ENCODE results near the gene SLC10A7. TPM values are rescaled to one million over a fixed set of nuclear protein-coding genes. Genes with fewer than 3 reads are reported as not detected.

The SLC10A7 gene
- total and polyA plus RNA-seq, 9 of the 15 experiments (the other 6 are each of a cell fraction or from before 2014, with no cell fraction given): 6.4 to 22.8 (median 16.1) TPM

GRCh38 chr4:146222313-146222712 lies 299.4 kb downstream of the SLC10A7 start:
- intact Hi-C loops (cut with micrococcal nuclease): loop anchor here (10.0 kb wide), 1 partner anchor 268 kb away; no protein-coding TSS in a partner anchor

GRCh38 chr4:146214238-146214637 lies 307.5 kb downstream of the SLC10A7 start, which contains the start of gene REELD1:
REELD1 (plus strand) TSS chr4:146214538; CDS start chr4:146216953, 2,415 bp downstream.
- Histone ChIP-seq H4K20me1 (replicated peaks; ENCODE audit: control insufficient read depth, insufficient read depth, low read length) (no peaks in the 10 kb centered on the region), H3K27ac (ENCODE audit: extremely low read depth, low read depth, low read length) (no peak within 1 kb of the TSS), H3K9me1 (ENCODE audit: control insufficient read depth, insufficient read depth, low read length) (no peaks in the 10 kb centered on the region), H3K4me2 (ENCODE audit: insufficient read depth, low read length) (no peak within 1 kb of the TSS), H3K79me2 (ENCODE audit: control insufficient read depth, insufficient read depth, low read length) (no peaks in the 10 kb centered on the region), H3K36me3 (ENCODE audit: control insufficient read depth, insufficient read depth, low read length) (no peaks in the 10 kb centered on the region), H3K4me3 (no peak within 1 kb of the TSS), H3K9me3 (replicated peaks; ENCODE audit: control insufficient read depth, insufficient read depth, low read depth, low read length) (no peaks in the 10 kb centered on the region), H2AFZ (ENCODE audit: low read depth, low read length) (no peak within 1 kb of the TSS), H3K9ac (ENCODE audit: insufficient read depth in 1 of 2, low read depth in 2 of 2, low read length in 2 of 2) (no peak within 1 kb of the TSS), H3K4me1 (replicated peaks in 1 of 2; ENCODE audit: control insufficient read depth in 2 of 2, insufficient read depth in 2 of 2, low read length in 2 of 2) (no peaks in the 10 kb centered on the region), H3K27me3 (ENCODE audit: control insufficient read depth in 2 of 2, insufficient read depth in 2 of 2, low read length in 2 of 2) (peaks cover 8 to 26% of the 10 kb centered on the region in 2 experiments; a peak in 4 of 5 replicates)
- intact Hi-C loops (cut with micrococcal nuclease) (no loop called here), in situ Hi-C loops (cut with MboI) (no loop called here)
- no peak for FAIRE-seq
- ATAC-seq: no peak
- CTCF ChIA-PET (ENCODE audit: low intra/inter-chr PET ratio): no interaction called here
- BruUV-seq (replicated peaks): no TSS peak
- 0% methylated on average over 5 of the region's 5 CpGs for whole genome bisulfite sequencing (ENCODE audit: insufficient coverage, low coverage, missing lambda C conversion rate)
- POLR2A ChIA-PET: no interaction called here
- DNase-seq (ENCODE audit: extremely low read depth in 1 of 4, low spot score in 3 of 4): no peak
- TF ChIP-seq RCOR1 (IDR thresholded peaks at IDR 0.05; ENCODE audit: borderline replicate concordance in 1 of 2, low read depth in 2 of 2, low read length in 2 of 2) (no peak), ZBTB9 (CRISPR knock-in tag; IDR thresholded peaks at IDR 0.05) (no peak), ZKSCAN1 (IDR thresholded peaks at IDR 0.05; ENCODE audit: low read depth, low read length) (no peak), ZBED1 (IDR thresholded peaks at IDR 0.05) (no peak), RBM25 (IDR thresholded peaks at IDR 0.05; ENCODE audit: low read depth, low read length, severe bottlenecking) (no peak), ZNF780A (CRISPR knock-in tag; IDR thresholded peaks at IDR 0.05) (no peak), STAT5A (IDR thresholded peaks at IDR 0.05; ENCODE audit: borderline replicate concordance, low read length) (no peak), DDX20 (tag; IDR thresholded peaks at IDR 0.05; ENCODE audit: low read depth) (no peak), MEF2A (IDR thresholded peaks at IDR 0.05; ENCODE audit: control insufficient read depth, low read depth, low read length) (no peak), POLR2A (conservative IDR thresholded peaks at IDR 0.05) (no peak), NCOA1 (IDR thresholded peaks at IDR 0.05; ENCODE audit: low read depth) (no peak), NKRF (IDR thresholded peaks at IDR 0.05; ENCODE audit: borderline replicate concordance) (no peak)

More at GRCh38 chr4:146222313-146222712, 299.4 kb downstream of the SLC10A7 start:
- Histone ChIP-seq H3K27ac (ENCODE audit: extremely low read depth, low read depth, low read length) (no peak overlapping the region), H3K9me1 (ENCODE audit: control insufficient read depth, insufficient read depth, low read length) (no peaks in the 10 kb centered on the region), H3K4me3 (no peak overlapping the region), H2AFZ (ENCODE audit: low read depth, low read length) (no peak overlapping the region), H3K4me2 (ENCODE audit: insufficient read depth, low read length) (no peak overlapping the region), H3K9me3 (replicated peaks; ENCODE audit: control insufficient read depth, insufficient read depth, low read depth, low read length) (no peaks in the 10 kb centered on the region), H3K79me2 (ENCODE audit: control insufficient read depth, insufficient read depth, low read length) (no peaks in the 10 kb centered on the region), H3K4me1 (replicated peaks in 1 of 2; ENCODE audit: control insufficient read depth in 2 of 2, insufficient read depth in 2 of 2, low read length in 2 of 2) (no peaks in the 10 kb centered on the region), H4K20me1 (replicated peaks; ENCODE audit: control insufficient read depth, insufficient read depth, low read length) (0 out of 2 replicates have a peak, but pooled peaks cover 2% of the 10 kb centered on the region), H3K9ac (ENCODE audit: insufficient read depth in 1 of 2, low read depth in 2 of 2, low read length in 2 of 2) (no peak overlapping the region), H3K36me3 (ENCODE audit: control insufficient read depth, insufficient read depth, low read length) (no peaks in the 10 kb centered on the region), H3K27me3 (ENCODE audit: control insufficient read depth in 2 of 2, insufficient read depth in 2 of 2, low read length in 2 of 2) (peaks cover 4 to 22% of the 10 kb centered on the region in 2 experiments)
- ATAC-seq: no peak
- ChIA-PET CTCF (ENCODE audit: low intra/inter-chr PET ratio) (no interaction called here), POLR2A (no interaction called here)
- in situ Hi-C loops (cut with MboI): no loop called here
- 0% methylated on average over 8 of the region's 8 CpGs for WGBS (ENCODE audit: insufficient coverage, low coverage, missing lambda C conversion rate)
- no peak for DNase-seq (ENCODE audit: extremely low read depth in 1 of 4, low spot score in 3 of 4)
- no peak for TF ChIP-seq SAP30 (IDR thresholded peaks at IDR 0.05; ENCODE audit: borderline replicate concordance, insufficient read depth, low read depth, low read length, poor library complexity, severe bottlenecking)
- no peak for TF ChIP-seq ZNF589 (CRISPR knock-in tag; IDR thresholded peaks at IDR 0.05; ENCODE audit: low read depth)
- no peak for FAIRE-seq
- no TSS peak for BruUV-seq (replicated peaks)

All from K562 (cell line).